Stimulated activated CD8-positive, alpha-beta memory T cell treated with anti-CD3 and anti-CD28 coated beads, Interleukin-4, amount 100 ng/mL, for 1 hour (primary cell): ENCODE measurements around the gene BDP1.
"Not testable (repeated sequence)": the region's sequence is repeated elsewhere in the genome, so short reads cannot be mapped to it uniquely, and the experiment has no call there.

Source experiments
- DNase-seq, 2 donors: peaks; one replicate each; pipeline ENCODE4 v3.0.0-alpha.2; 2020; ENCODE audit warnings: low read depth in 2 of 2, low spot score in 1 of 2

BDP1 gene

DNA sequence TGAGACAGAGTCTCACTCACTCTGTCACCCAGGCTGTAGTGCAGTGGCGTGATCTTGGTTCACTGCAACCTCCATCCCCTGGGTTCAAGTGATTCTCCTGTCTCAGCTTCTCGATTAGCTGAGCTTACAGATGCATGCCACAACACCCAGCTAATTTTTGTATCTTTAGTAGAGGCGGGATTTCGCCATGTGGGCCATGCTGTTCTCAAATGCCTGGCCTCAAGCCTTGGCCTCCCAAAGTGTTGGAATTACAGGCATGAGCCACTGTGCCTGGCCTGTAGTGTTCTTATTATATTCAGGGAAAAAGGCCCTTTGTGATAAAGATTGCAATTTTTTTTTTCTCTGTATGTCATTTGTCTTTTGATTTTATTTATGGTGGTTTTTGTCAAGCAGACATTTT lies 107.7 kb downstream of the BDP1 start:
- DNase-seq, result no peak

- DNase-seq, result no peak
These were observed 109.4 kb downstream of the BDP1 start for GRCh38 chr5:71564895-71565294.

- DNase-seq, result no peak
These were observed 114.5 kb downstream of the BDP1 start for GRCh38 chr5:71569748-71570509.

DNA sequence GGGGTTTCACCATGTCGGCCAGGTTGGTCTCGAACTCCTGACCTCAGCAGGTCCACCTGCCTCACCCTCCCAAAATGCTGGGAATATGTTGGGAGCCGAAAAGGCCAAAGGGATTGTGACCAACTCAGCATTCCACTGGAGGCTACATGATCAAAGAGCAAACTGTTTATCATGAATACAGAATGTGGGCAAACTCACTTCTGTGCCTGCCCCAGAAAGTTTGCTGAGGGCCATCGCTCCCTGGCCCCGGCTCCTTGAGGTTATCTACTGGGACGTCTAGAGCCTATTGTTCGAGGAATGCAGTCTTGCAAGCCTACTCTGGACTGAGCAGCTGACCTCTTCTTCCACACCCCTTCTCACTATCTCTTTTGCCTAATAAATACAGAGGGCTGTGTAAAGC lies 116.4 kb downstream of the BDP1 start:
- DNase-seq, result not testable (repeated sequence)

DNA sequence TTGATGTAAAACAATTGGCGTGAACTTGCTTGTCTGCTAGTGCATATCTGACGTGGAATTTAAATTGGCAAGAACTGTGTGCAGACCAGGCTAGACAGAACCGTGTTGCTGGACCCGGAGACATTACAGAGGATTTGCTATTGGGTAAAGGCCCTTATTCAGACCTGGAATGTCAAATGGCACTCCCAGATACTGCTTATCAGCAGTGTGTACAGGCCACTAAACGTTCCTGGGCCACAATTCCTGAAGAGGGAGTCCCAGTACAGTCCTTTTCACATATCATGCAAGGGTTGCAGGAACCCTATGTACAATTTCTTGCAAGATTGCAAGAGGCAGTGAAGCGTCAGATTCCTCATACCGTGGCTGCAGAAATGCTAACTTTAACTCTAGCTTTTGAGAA lies 118.1 kb downstream of the BDP1 start:
- no peak for DNase-seq

DNA sequence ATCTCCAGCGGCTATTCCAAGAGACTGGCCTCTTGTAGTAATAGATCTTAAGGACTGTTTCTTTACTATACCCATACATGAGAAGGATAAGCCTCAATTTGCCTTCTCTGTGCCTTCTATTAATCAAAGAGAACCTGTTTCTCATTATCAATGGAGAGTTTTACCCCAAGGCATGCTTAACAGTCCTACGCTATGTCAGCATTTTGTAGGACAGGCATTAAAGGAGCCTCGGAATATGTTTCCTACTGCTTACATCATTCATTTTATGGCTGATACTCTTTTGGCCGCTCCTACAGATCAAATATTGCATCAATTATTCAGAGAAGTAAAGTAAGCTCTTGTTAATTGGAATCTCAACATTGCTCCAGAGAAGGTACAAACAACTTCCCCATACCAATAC lies 120.1 kb downstream of the BDP1 start:
- DNase-seq, result not testable (repeated sequence)

DNA sequence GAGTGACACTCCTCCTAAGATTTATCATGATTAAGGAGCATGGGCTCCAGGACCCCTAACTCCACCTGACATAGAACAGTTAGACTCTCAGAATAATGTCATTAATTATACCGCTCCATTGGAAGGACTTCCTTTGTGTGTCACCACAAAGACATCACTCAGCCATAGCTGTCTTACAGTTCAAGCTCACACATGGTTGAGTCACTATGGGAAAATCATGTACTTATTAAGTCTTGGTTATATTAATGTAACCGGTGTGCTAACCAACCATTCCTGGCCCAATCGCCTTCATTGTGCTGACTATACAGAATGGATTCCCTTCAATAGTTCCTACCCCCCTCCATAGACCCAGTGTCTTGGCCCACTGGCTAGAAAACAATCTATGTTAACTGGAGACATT lies 120.8 kb downstream of the BDP1 start:
- no peak for DNase-seq

DNA sequence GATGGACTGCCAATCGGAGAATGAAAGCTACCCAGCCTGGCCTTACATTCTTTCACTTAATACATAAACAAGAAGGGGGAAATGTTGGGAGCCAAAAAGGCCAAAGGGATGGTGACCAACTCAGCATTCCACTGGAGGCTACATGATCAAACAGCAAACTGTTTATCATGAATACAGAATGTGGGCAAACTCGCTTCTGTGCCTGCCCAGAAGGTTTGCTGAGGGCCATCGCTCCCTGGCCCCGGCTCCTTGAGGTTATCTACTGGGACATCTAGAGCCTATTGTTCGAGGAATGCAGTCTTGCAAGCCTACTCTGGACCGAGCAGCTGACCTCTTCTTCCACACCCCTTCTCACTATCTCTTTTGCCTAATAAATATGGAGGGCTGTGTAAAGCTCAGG lies 122.4 kb downstream of the BDP1 start:
- DNase-seq, result not testable (repeated sequence)

DNA sequence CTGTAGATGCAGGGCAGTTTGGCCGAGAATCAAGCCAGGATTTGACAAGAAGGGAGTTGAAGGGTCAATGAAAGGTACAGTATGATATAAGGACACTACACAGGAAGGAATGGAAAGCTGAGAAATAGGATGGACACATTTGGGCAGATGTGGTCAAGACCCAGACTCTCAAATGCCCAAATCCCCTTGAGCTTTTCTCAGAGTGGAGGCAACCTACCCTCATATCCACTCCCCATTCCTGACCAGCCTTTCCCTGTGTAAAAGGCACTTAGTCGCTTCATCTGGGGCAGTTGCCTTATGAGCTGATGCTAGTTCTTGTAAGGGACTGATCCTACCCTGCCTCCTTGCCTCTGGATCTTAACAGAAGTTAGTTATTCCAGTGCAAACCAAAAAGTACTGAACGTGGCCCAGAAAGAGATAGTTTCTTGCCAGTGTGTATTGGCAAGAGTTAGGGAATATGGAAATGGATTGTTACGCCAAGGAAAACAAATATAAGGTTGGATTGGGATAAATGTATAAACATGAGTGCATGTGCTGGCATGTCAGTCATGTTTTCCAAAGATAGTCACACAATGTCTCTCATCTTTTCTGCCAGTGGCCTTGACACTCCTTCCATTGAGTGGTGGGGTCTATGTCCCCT lies 127.6 kb downstream of the BDP1 start:
- DNase-seq, result no peak

- DNase-seq, result no peak
These were observed 130.8 kb downstream of the BDP1 start for GRCh38 chr5:71586052-71586940.

GRCh38 chr5:71586941-71587765 lies 131.7 kb downstream of the BDP1 start, which contains the start of gene MCCC2:
Gene MCCC2, plus strand, starts transcription at chr5:71587340. Its CDS starts 86 bp downstream, at chr5:71587426.
- peak; percentile 93 for DNase-seq

DNA sequence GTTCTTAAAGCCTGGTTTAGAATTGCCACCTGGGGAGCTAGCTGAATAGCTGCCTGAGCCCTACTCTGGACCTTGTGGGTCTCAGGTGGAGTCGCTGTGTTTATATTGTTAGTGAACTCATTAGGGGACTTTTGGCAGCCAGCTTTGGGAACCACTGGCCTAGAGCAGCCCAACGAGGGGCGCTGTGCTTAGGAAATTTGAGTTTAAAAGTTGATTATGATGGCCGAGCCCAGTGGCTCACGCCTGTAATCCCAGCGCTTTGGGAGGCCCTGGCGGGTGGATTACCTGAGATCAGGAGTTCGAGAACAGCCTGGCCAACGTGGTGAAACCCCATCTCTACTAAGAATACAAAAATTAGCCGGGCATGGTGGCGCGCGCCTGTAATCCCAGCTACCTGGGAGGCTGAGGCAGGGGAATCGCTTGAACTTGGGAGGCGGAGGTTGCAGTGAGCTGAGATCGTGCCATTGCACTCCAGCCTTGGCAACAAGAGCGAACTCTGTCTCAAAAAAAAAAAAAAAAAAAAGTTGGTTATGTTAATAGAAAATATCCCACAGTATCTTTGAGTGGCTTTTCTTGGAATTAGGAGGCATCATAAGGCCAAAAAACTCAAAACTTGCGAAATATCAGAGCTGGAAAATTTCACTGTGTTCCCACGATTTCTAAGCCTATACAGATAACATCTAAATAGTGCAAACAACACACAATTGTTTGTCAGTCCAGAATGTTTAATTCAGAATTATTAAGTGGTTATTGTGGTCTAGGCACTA lies 132.5 kb downstream of the BDP1 start:
- DNase-seq, result no peak

GRCh38 chr5:71588533-71588885 lies 133.1 kb downstream of the BDP1 start:
- DNase-seq, result no peak

DNA sequence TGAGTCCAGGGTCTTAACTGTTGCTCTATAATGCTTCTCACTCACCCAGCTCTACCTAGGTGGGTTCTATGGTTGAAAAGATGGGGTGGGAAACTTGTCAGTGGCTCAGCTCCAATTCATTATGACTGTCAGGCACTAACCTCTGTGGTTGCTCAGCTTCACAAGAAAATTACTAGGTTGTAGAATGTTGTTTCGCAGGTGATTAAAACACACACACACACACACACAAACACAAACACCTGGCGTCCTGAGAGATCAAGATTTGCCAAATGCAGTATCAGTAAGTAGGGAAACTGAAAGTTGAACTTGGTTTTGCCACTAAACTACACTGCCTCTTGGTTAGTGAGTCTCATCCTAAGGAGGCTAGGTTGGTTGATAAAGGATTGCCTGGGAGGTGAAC lies 134.5 kb downstream of the BDP1 start:
- no peak for DNase-seq

GRCh38 chr5:71591100-71591499 lies 135.6 kb downstream of the BDP1 start:
- DNase-seq, result no peak

DNA sequence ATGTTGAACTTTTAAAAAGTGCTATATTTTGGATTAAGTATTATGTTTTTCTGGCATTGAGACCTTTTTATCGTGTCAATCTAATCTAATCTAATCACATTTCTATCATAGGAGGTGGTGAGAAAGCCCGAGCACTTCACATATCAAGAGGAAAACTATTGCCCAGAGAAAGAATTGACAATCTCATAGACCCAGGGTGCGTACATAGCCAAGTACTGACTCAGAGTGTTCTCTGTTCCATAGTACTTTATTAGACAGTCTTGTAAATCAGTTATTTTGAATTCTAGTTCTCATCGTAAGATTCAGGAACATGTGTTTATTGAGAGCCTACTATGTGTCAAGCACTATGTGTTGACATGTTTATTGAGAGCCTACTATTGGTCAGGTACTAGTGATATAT lies 140.7 kb downstream of the BDP1 start:
- no peak for DNase-seq

DNA sequence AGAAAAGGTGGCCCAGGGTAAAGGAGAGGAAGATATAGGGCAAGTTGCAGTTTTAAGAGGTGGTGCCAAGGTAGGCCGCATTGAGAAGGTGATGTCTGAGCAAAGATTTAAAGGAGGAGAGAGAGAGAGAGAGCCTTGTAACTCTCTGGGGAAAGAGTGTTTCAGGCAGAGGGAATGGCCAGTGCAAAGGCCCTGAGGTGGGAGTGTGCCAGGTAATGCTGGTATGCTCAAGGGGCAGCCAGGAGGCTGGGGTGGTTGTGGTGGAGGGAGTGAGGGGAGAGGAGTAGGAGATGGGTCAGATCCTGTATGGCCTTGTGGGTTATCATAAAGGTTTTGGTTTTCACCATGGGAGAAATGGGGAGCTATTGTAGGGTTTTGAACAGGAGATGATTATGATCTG lies 141.6 kb downstream of the BDP1 start:
- DNase-seq, result no peak

GRCh38 chr5:71600783-71601182 lies 145.3 kb downstream of the BDP1 start:
- no peak for DNase-seq

- DNase-seq, result peak; percentile 38 to 43
These were observed 146.0 kb downstream of the BDP1 start for GRCh38 chr5:71601222-71602026.
